Frontal cortex (tissue), 4 donors: ENCODE measurements around the gene TMEM145. TPM values are rescaled to one million over a fixed set of nuclear protein-coding genes. Genes with fewer than 3 reads are reported as not detected.

Source experiments
- DNase-seq, 2 donors: peaks; one replicate each; pipeline ENCODE4 v3.0.0; 2012; ENCODE audit warnings: low spot score in 2 of 2
- FAIRE-seq: peaks from 2 replicates; lab custom pipeline; 2012; peaks lifted over from hg19 to GRCh38; lab: Jason Lieb, UNC
- total RNA-seq: library from RNA; depleted of rRNA; stranded (reverse); fragments of >200 nt; gene quantifications from one replicate; pipeline ENCODE4 v1.2.3, GENCODE V29; 2014
- donor health status: control.
- donor health status: control.
- donor health status: control.

The TMEM145 gene
- total RNA-seq, 1 donor from 2014 or later, result 35.1 TPM

DNA sequence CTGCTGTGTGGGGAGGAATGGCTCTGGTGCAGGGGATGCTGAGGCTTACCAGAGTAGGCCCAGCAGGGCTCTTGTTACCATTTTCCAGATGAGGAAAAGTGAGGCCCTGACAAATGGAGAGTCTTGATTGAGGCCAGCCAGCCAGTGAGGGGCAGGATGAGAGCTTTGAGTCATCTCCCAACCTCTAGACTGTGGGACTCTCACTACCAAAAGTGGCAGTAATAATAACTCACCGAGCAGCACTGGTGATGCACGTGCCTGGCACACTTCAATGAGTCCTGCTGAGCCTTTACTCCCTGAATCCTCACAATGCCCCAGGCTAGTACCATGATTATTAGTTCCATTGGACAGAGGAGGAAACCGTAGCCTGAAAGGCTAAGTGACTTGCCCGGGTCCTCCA is 36.3 kb upstream of the TMEM145 start:
- DNase-seq (no peak), FAIRE-seq (no peak)

- DNase-seq (no peak), FAIRE-seq (no peak)
Measured at GRCh38 chr19:42277821-42278451, 35.2 kb upstream of the TMEM145 start.

DNA sequence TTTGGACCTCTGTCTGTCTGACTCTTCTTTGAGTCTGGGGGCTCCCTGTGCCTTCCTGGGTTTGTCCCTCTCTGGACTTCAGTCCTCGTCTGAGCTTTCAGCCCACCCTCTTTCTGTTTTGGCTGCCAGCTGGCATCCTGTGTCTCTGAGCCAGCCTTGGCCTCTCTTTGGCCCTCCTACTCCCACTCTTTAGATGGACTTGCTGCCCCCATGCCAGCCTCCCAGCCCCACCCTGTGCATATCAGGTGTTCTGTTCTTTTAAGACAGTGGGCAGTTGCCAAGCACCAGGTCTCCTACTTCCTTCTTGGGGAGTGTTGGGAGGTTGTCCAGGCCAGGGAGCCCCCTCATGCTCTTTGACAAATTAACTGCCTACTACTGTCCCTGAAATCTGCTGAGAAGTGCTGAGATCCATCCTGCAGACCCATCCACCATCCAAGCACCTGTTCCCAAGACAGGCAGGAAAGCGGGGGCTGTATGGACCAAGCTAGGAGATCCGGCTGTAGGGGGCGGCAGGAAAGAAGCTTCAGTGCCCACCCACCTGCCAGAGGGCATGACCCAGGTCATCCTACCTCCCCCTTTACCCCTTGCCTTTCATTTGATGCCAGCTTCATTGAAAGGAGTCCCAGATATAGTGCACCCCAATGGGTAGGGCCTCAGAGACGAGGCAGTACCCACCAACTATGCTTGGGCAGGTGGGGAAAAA is 34.5 kb upstream of the TMEM145 start:
- no peak for DNase-seq

GRCh38 chr19:42279155-42279901 is 33.8 kb upstream of the TMEM145 start:
- DNase-seq, result no peak
- no peak for FAIRE-seq

More for the DNA sequence above, 34.5 kb upstream of the TMEM145 start:
- no peak for FAIRE-seq

DNA sequence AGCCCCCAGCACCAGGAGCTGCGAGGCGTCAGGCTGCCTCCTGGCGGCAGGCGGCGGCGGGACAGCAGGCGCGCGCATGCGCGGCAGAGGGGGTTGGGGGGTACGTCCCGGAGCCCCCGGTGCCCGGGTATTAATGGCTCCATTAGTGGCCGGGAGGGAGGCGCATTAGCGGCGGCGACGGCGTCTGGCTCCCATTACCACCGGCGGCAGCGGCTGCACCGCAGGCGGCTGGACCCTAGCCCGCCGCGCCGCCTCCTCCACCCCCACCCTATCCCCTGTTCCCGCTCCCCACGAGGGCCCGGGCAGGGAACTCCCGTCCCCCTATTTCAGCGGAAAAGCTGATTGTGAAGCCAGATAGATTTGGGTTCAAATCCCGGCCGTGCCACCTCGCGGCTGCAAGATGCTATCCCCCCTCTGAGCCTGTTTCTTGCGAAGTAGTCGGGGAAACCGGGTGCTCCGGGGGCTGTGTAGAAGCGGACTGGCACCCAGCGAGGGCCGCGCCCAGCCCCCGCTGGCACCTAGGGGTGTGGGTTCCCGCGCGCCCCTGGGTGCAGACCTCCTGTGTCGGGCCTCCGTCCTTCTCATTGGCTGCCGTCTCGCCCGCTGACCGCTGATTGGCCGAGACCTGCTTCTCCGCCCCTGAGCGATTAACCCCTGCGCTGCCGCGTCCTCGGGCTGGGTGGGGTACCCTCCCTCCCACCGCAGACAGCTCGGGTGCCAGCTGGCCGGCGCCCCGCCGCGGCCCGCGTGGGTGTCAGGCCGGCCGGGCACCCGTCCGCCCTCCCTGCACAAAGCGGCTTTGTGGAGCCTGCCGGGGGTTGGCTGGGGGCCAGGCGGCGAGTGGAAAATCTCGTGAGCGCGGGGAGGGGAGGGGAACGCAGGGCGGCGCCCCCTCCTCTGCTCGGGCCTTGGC is 33.0 kb upstream of the TMEM145 start:
- peak; percentile 95 to 98 for DNase-seq
- FAIRE-seq, result no peak

GRCh38 chr19:42280815-42281145 is 32.3 kb upstream of the TMEM145 start:
- peak; percentile 73 to 76 for DNase-seq
- no peak for FAIRE-seq

DNA sequence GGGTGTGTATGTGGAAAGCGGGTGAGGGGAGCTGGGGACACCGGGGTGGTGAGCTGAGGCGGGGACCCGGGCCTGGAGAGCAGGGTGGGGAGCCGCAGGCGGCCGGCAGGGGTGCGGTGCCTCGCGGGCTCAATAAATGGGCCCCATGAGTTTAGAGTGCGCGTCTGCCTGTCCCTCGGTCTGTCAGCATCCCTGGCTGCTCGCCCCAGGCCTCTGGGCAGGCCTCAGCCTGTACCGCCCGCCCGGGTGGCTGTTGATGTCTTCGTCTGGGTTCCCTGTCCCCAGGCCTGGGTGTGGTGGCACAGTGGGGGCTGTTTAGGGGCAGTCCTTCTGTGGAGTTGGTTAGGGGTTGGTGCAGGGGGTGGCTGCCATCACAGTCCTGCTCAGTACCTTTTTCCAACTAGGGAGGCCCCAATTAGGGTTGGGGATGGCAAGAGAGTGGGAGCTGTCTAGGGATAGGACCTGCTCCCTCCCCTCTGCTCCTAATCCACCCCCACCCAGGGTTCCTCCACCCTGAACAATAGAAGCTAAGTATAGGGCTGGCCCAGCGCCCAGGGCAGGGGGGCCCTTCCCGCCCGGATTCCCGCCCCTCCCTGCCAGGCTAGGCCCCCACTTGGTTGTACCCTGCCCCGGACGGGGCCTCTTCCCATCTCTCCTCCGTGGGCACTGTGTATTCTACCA is 31.8 kb upstream of the TMEM145 start:
- DNase-seq, result peak in 1 of 2 donors; percentile 77
- FAIRE-seq, result no peak

DNA sequence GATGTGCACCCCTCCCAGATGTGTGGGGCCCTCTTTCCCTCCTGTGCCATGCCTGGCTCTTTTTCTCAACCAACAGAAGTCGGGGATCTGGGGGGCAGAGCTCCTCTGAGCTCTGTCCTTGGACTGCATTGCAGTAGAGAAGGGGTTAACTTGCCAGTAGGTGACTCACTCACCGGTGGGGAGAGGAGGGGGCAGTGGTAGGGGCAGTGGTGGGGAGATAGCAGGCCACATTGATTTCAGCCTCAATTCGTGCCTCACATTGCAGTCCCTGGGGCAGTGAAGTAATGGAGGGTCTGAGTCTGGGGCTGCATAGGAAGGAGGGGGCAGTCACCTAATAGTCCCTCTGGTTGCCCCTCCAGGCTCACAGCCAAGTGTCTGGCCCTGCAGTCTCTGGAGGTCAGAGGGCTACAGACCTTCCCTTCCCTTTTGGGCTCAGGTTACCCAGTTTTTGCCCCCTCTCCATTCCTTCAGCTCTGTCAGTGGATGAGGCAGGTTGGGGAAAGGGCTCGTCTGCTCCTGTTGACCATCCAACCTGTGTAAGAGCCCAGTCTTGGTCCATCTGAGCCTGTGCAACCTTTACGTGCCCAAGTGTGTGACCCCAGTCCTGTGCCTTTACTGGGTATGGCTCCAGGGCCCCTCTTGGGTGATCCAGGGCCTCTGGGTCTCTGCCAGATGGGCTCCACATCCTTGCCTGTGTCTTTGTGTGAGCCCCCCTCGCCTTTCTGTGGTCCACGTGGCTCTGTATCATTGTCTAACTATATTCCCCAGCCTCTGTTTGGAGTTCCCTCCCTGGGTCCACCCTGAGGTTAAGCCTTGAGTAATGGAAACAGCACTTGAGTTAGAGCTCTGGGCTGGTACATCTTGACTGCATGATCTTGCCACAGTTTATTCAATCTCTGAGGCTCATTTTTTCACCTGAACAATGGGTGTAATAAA is 31.0 kb upstream of the TMEM145 start:
- DNase-seq, result no peak
- FAIRE-seq, result no peak

- no peak for DNase-seq
- no peak for FAIRE-seq
Measured at GRCh38 chr19:42282819-42283187, 30.3 kb upstream of the TMEM145 start.

DNA sequence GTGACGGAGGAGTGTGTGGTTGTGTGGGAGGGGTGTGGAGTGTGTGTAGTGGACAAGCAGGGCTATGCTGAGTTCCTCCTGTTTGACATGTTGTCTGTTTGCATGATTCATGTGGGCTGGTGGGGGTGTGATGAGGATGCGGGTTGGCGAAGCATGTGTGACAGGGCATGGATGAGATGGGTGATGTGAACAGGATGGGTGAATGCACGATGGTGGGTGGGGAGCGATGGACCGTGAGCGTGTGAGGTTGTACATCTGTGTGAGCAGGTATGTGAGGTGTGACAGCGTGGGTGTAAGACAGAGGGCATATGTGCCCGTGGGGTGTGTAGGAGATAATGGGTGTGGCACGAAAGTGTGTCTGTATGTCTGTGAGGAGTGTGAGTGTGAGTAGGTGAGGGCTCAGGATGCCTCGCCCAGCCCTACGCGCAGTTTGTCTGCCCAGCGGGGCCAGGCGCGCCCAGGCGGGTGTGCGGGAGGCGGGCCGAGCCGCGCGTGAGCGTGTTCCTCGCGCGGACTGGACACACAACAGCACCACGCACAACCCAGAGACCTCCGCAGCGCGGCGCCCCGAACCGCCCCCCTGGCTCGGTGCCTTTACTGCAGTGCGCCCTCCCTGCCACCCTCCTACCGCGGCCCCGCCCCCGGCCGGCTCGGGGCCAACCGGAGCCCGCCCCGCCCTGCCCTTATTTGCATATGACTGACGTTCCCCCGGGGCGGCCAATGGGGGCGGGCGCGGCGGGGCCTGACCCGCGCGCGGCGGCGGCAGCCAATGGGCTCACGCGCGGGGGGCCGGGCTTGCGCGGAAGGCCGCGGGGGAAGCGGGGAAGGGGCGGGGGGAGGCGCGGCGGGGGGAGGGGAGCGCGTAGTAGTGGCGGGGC is 29.7 kb upstream of the TMEM145 start:
- FAIRE-seq (no peak), DNase-seq (peak; percentile 95 to 98)

GRCh38 chr19:42284066-42284501 is 29.0 kb upstream of the TMEM145 start:
- no peak for FAIRE-seq
- DNase-seq, result peak; percentile 95 to 99

DNA sequence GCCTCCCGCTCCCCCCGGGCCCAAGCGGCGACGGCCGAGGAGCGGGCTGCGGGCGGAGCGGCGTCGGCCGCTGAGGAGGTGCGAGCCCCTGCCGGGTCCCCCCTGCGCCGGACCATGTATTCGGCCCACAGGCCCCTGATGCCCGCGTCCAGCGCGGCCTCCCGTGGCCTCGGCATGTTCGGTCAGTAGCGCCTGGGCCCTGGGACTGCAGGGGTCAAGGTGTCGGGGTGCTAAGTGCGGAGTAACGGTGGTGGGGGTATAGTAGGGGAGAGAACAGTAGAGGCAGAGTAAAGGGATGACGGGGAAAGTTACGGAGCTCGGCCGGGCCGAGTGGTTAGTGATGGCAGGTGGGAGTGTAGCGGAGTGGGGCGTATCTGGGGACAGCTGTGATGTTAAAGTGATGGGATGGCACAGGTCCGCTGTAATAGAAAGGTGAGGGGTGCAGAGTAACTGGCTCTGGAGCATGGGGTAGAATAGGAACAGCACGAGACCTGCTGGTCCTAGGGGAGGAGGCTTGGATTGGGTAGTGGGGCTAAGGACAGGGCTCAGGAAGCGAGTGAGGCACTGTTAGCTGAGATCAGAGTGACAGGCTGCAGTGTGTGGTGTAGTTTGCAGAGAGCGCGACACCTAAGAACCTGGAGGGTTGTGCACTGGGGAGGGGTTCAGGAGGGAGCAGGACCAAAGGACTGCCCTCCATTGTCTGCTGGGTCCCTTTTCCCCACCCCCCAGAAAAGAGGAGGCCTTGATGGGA is 28.3 kb upstream of the TMEM145 start:
- DNase-seq (no peak), FAIRE-seq (no peak)

DNA sequence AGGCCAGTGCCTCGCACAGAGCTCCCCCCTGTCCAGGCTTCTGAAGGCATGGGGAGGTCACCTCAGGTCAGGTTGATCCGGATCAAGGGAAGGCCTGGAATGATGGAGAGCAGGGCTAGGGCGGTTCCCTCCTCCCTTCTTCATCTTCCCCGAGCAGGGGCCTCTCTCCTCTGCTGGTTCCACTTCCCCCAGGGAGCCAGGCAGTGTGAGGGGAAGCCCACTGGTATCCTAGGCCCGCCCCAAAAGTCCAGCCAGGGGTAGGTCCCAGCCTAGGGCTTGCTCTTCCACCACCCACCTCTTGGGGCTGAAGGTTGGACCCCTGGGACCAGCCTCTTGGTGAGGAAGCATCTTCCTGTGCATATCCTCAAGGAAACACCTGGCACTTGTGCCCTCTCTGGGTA is 27.6 kb upstream of the TMEM145 start:
- FAIRE-seq (no peak), DNase-seq (no peak)

- DNase-seq (no peak), FAIRE-seq (no peak)
Measured at GRCh38 chr19:42285988-42286348, 27.1 kb upstream of the TMEM145 start.

DNA sequence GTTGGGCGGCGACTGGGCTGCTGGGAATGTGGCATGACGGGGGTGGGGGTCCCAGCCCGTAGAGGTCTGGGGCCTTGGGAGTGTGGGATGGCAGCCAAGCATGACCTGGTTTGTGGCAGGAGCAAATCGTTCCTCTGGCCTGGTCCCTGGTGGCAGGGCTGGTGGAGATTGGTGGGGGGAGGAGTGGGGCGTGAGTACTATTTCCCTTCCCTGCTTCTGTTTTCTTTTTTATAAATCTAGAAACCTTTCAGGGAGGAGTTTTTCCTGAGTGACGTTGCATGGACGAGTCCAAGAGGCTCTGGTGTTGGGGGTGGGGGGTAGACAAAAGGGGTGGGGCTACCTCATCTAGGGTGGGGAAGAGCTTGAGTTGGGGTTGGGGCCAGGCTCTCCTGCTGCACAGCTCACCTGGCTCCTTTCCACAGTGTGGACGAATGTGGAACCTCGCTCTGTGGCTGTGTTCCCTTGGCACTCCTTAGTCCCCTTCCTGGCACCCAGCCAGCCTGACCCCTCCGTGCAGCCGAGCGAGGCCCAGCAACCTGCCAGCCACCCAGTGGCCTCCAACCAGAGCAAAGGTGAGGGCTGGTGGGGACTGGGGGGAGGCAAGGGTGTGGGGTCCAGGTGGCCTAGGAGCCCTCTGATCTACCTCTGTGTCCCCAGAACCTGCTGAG is 26.6 kb upstream of the TMEM145 start:
- FAIRE-seq (no peak), DNase-seq (peak in 1 of 2 donors; percentile 72)
